ENCODE measurements around the gene SLIT1. TPM values are rescaled to one million over a fixed set of nuclear protein-coding genes. Genes with fewer than 3 reads are reported as not detected.

SLIT1 gene
- total and polyA plus RNA-seq, 12 donors, result 0.05 to 0.65 (median 0.15) TPM

DNA sequence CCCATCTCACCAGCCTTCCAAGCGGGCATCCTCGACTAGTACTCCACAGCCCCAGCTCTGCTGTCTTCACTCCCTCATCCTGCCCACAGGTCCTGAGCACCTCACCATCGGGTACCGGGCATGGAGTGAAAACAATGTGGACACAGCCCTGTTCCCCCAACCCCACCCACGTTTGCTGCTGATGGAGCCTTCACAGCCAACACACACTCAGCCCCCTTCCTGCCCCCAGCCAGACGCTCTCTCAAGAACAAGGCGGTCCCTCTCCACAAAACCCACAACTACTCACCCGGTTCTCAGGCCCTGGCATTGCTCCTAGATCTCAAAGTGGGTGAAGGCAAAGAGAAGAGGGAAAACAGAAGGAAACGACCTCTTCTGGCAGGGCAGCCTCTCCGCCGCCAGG, 56.1 kb downstream of the SLIT1 start:
- no peak for DNase-seq
- no peak overlapping the region for H3K27ac ChIP-seq

DNA sequence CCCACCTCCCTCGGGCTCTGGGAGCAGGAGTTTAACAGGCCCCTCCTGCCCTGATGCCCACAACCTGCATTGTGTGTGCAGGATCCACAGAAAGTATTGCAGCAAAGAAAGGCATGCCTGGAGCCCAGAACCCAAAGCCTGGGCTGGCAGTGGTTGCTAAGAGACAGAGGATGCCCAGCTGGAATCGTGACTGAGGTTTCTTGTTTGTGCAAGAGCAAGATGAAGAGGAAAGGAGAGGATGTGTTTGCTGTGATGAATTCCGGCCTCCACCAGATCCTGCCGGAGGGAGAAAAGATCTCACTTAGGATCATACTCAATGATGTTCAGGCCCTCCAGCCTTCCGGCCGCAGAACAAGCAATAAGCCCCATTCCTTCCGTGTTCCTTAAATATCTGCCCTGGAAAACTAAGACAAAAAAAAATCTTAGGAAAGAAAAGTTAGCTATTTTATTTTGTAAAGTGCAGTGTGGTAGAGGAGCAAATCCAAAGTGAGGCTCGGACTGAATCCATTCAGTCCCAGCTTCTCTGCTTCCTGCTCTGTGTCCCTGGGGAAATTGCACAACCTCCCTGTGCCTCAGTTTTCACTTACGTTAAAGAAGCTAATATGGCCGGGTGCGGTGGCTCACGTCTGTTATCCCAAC, 57.1 kb downstream of the SLIT1 start:
- DNase-seq, result peak in 1 of 7 donors; percentile 56
- H3K4me3 ChIP-seq, result no peak overlapping the region
- 62 to 75% (median 70%) methylated on average over 11 to 12 of the region's 12 CpGs for whole genome bisulfite sequencing, 4 donors
- TF ChIP-seq, protein P1, sequence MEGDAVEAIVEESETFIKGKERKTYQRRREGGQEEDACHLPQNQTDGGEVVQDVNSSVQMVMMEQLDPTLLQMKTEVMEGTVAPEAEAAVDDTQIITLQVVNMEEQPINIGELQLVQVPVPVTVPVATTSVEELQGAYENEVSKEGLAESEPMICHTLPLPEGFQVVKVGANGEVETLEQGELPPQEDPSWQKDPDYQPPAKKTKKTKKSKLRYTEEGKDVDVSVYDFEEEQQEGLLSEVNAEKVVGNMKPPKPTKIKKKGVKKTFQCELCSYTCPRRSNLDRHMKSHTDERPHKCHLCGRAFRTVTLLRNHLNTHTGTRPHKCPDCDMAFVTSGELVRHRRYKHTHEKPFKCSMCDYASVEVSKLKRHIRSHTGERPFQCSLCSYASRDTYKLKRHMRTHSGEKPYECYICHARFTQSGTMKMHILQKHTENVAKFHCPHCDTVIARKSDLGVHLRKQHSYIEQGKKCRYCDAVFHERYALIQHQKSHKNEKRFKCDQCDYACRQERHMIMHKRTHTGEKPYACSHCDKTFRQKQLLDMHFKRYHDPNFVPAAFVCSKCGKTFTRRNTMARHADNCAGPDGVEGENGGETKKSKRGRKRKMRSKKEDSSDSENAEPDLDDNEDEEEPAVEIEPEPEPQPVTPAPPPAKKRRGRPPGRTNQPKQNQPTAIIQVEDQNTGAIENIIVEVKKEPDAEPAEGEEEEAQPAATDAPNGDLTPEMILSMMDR (IDR thresholded peaks at IDR 0.05), result no peak
- no peak for TF ChIP-seq POLR2A (IDR thresholded peaks at IDR 0.05)
- no peaks in the 10 kb centered on the region for H3K9me3 ChIP-seq (replicated peaks in 1 of 3)
- H3K27ac ChIP-seq, result no peak overlapping the region
- intact Hi-C loops (cut with DNase I), result no loop called here
- no peaks in the 10 kb centered on the region for H3K36me3 ChIP-seq (replicated peaks in 1 of 2)
- H3K27me3 ChIP-seq, result peaks cover 4% of the 10 kb centered on the region
- H3K4me1 ChIP-seq (replicated peaks in 1 of 2), result no peaks in the 10 kb centered on the region

More for the DNA sequence above, 56.1 kb downstream of the SLIT1 start:
- H3K9me3 ChIP-seq (replicated peaks in 1 of 3), result no peaks in the 10 kb centered on the region
- H3K4me3 ChIP-seq, result no peak overlapping the region
- no peak for TF ChIP-seq POLR2A (IDR thresholded peaks at IDR 0.05)
- TF ChIP-seq, protein P1 (IDR thresholded peaks at IDR 0.05), result no peak
- intact Hi-C loops (cut with DNase I), result no loop called here
- H3K27me3 ChIP-seq, result peaks cover 4% of the 10 kb centered on the region
- H3K36me3 ChIP-seq (replicated peaks in 1 of 2), result no peaks in the 10 kb centered on the region
- H3K4me1 ChIP-seq (replicated peaks in 1 of 2), result no peaks in the 10 kb centered on the region
- 48 to 62% (median 53%) methylated on average over 5 to 11 of the region's 11 CpGs for WGBS, 4 donors

DNA sequence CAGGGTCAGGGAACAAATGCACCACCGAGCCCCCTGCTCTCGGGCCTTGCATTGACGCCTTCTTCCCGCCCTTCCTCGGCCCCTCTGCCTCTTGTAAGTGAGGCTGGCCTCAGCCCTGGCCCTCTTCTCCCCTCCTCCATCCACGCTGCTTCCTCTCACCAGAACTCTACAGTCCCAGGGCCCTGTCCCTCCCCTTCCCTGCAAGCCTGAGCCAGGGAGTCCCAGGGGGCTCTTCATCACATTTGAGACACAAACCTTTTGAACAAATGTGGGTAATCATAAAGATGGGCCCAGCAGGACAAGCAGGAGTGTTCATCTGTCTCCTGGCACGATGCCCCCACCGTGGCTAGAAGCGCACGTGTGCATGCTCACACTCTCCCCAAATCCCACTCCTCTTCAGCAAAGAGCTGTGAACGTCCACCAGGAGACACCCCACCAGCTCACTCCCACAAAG, 57.7 kb downstream of the SLIT1 start:
- H3K4me3 ChIP-seq, result no peak overlapping the region
- H3K9me3 ChIP-seq (replicated peaks in 1 of 3), result no peaks in the 10 kb centered on the region
- no peak for DNase-seq
- WGBS, 4 donors, result 62 to 77% (median 69%) methylated on average over 7 to 11 of the region's 11 CpGs
- H3K36me3 ChIP-seq (replicated peaks in 1 of 2), result no peaks in the 10 kb centered on the region
- TF ChIP-seq, protein P1 (IDR thresholded peaks at IDR 0.05), result no peak
- TF ChIP-seq POLR2A (IDR thresholded peaks at IDR 0.05), result no peak
- H3K27me3 ChIP-seq, result peaks cover 4% of the 10 kb centered on the region
- intact Hi-C loops (cut with DNase I), result no loop called here
- H3K4me1 ChIP-seq (replicated peaks in 1 of 2), result no peaks in the 10 kb centered on the region
- H3K27ac ChIP-seq, result no peak overlapping the region

DNA sequence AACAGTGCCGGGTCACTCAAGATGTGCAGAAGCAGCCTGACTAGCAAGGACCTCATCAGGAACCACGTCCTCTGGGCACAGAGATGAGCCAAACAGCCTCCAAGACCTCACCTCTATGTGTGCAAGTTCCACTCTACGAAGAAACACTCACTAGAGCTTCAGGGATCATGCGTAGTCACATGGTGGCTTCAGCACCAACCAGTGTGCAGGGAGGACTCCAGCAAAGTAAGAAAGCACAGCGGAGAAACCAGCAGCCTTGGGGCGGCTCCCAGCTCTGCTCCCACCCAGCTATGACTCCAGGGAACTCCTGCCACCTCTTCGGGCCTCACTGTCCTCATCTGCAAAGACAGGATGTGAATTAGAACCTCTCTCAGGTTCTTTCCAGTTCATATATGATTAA, 58.2 kb downstream of the SLIT1 start:
- WGBS, 4 donors, result 67 to 84% (median 76%) methylated on average over 4 to 7 of the region's 7 CpGs
- intact Hi-C loops (cut with DNase I), result no loop called here
- Histone ChIP-seq H3K4me1 (replicated peaks in 1 of 2) (no peaks in the 10 kb centered on the region), H3K4me3 (no peak overlapping the region), H3K27ac (no peak overlapping the region), H3K36me3 (replicated peaks in 1 of 2) (no peaks in the 10 kb centered on the region), H3K9me3 (replicated peaks in 1 of 3) (no peaks in the 10 kb centered on the region), H3K27me3 (peaks cover 4% of the 10 kb centered on the region)
- no peak for DNase-seq
- TF ChIP-seq POLR2A (IDR thresholded peaks at IDR 0.05), result no peak
- TF ChIP-seq, protein P1 (IDR thresholded peaks at IDR 0.05), result no peak

Measured in adrenal gland (tissue), 12 donors.